Thyroid gland (tissue), 4 donors: ENCODE data around the gene CMAS.

Experiments used
- POLR2A ChIP-seq, 2 donors: fragments of 450-650 bp; IDR thresholded peaks; one replicate each; pipeline ENCODE4 v1.6.1; 2017; ENCODE audit warnings: antibody characterized with exemption in 2 of 2, mild to moderate bottlenecking in 2 of 2, moderate library complexity in 1 of 2
- TF ChIP-seq, protein P1 (sequence below), 6 experiments: fragments of 200-600 bp in 3 of 6; fragments of 450-650 bp in 3 of 6; sonication (generic) in 3 of 6; IDR thresholded peaks; one replicate each; pipeline ENCODE4 v1.5.1; 2016 to 2019; ENCODE audit warnings: antibody characterized with exemption in 6 of 6, mild to moderate bottlenecking in 2 of 6, inconsistent platforms in 1 of 6, moderate library complexity in 1 of 6

DNA sequence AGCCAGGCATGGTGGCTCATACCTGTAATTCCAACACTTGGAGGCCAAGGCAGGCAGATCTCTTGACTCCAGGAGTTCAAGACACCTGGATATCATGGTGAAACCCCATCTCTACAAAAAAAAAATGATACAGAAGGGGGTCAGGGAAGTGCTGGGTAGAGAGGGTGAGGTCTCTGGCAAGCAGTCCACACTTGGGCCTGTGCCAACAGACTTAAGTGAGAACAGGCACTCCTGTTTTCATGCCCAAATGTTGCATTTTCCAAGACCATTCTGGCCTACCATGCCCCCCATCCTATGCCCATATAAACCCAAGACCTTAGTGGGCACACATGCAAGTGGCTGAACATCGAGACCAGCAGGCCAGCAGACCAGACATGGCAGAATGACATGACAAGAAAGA, 16.0 kb upstream of the CMAS start:
- no peak for TF ChIP-seq POLR2A (IDR thresholded peaks at IDR 0.05)
- TF ChIP-seq, protein P1, sequence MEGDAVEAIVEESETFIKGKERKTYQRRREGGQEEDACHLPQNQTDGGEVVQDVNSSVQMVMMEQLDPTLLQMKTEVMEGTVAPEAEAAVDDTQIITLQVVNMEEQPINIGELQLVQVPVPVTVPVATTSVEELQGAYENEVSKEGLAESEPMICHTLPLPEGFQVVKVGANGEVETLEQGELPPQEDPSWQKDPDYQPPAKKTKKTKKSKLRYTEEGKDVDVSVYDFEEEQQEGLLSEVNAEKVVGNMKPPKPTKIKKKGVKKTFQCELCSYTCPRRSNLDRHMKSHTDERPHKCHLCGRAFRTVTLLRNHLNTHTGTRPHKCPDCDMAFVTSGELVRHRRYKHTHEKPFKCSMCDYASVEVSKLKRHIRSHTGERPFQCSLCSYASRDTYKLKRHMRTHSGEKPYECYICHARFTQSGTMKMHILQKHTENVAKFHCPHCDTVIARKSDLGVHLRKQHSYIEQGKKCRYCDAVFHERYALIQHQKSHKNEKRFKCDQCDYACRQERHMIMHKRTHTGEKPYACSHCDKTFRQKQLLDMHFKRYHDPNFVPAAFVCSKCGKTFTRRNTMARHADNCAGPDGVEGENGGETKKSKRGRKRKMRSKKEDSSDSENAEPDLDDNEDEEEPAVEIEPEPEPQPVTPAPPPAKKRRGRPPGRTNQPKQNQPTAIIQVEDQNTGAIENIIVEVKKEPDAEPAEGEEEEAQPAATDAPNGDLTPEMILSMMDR (IDR thresholded peaks at IDR 0.05), result no peak
